Mucosa of descending colon (tissue), 3 donors: ENCODE data around the gene ATP8B3. TPM values are rescaled to one million over a fixed set of nuclear protein-coding genes. Genes with fewer than 3 reads are reported as not detected.
A peak's percentile ranks its signal among the peaks of the same experiment; 100 is the strongest.

Source experiments
- ATAC-seq: fragments of 200-7000 bp; cut with Tn5 transposase; one replicate; pipeline ENCODE4 v1.9.1; 2020; ENCODE audit warnings: mild to moderate bottlenecking, moderate library complexity
- DNase-seq, 3 donors: peaks; one replicate each; pipeline ENCODE4 v3.0.0-alpha.2; 2020
- H3K36me3 ChIP-seq: fragments of 200-600 bp; one replicate; pipeline ENCODE4 v1.8.0; 2021; ENCODE audit warnings: low read depth, mild to moderate bottlenecking
- H3K4me1 ChIP-seq: fragments of 200-600 bp; one replicate; pipeline ENCODE4 v1.8.0; 2021; ENCODE audit warnings: low read depth, mild to moderate bottlenecking
- H3K4me3 ChIP-seq: fragments of 200-600 bp; one replicate; pipeline ENCODE4 v1.8.0; 2021; ENCODE audit warnings: mild to moderate bottlenecking
- H3K9me3 ChIP-seq: fragments of 200-600 bp; one replicate; pipeline ENCODE4 v1.8.0; 2021; ENCODE audit warnings: mild to moderate bottlenecking
- intact Hi-C, 2 donors: fragments of 100-400 bp; cut with DNase I in 1 of 2; cut with micrococcal nuclease in 1 of 2; formaldehyde crosslinking; loops; one replicate each; pipeline versions ENCODE4 v1.11.0 to v1.11.1; 2022; cut with DNase I, micrococcal nuclease
- total RNA-seq, 3 donors: library from RNA; stranded (reverse); fragmentation: NEBNext Ultra II Directional in 2 of 3; extraction: Animal tissue kit (Norgen Biotek cat#: 25700) in 2 of 3; gene quantifications; one replicate each; pipeline versions ENCODE4 v1.2.1 to v1.2.4, GENCODE V29; 2021 to 2023
- TF ChIP-seq, protein P1 (sequence below): fragments of 200-600 bp; IDR thresholded peaks from one replicate; pipeline ENCODE4 v1.8.0; 2022; ENCODE audit warnings: antibody characterized with exemption, mild to moderate bottlenecking
- donor health status: DM: no; HTN: no; CAD: no; lungs with moderate emphysema.
- donor health status: DM: no; HTN: no; CAD: no.
- donor health status: DM: no; HTN: yes; CAD: no.

ATP8B3 gene
- total RNA-seq, 3 donors from 2014 or later = 0.55 to 1.2 (median 0.80) TPM

DNA sequence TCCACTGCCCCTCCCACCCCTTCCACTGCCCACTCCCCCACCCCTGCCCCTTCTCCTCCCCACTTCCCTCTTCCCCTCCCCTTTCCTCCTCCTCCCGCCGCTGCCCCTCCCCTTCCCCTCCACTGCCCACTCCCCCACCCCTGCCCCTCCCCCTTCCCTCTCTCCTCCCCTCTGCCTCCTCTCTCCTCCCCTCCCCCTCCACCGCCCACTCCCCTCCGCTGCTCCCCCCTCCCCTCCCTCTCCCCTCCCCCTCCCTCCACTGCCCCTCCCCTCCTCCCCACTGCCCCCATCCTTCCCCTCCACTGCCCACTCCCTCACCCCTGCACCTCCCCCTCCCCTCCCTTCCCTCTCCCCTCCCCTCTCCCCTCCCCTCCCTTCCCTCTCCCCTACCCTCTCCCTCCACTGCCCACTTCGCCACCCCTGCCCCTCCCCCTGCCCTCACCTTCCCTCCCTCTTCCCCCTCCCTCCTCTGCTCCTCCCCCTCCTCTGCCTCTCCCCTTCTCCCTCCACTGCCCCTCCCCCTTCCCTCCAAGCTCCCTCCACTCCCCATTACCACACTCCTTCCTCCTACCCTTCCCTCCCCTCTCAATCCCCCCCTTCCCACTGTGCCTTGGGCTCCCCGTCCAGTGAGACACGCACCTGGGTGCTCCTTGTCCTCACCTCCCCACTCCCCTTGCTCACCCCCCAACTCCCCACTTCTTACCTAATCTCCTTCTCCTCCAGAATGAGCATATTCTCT, 21.9 kb downstream of the ATP8B3 start:
- TF ChIP-seq, protein P1, sequence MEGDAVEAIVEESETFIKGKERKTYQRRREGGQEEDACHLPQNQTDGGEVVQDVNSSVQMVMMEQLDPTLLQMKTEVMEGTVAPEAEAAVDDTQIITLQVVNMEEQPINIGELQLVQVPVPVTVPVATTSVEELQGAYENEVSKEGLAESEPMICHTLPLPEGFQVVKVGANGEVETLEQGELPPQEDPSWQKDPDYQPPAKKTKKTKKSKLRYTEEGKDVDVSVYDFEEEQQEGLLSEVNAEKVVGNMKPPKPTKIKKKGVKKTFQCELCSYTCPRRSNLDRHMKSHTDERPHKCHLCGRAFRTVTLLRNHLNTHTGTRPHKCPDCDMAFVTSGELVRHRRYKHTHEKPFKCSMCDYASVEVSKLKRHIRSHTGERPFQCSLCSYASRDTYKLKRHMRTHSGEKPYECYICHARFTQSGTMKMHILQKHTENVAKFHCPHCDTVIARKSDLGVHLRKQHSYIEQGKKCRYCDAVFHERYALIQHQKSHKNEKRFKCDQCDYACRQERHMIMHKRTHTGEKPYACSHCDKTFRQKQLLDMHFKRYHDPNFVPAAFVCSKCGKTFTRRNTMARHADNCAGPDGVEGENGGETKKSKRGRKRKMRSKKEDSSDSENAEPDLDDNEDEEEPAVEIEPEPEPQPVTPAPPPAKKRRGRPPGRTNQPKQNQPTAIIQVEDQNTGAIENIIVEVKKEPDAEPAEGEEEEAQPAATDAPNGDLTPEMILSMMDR = no peak
- no peaks in the 10 kb centered on the region for H3K36me3 ChIP-seq
- H3K4me3 ChIP-seq = no peak overlapping the region
- intact Hi-C loops = no loop called here
- H3K4me1 ChIP-seq = no peaks in the 10 kb centered on the region
- DNase-seq (no peak), ATAC-seq (no peak)
- no peaks in the 10 kb centered on the region for H3K9me3 ChIP-seq

DNA sequence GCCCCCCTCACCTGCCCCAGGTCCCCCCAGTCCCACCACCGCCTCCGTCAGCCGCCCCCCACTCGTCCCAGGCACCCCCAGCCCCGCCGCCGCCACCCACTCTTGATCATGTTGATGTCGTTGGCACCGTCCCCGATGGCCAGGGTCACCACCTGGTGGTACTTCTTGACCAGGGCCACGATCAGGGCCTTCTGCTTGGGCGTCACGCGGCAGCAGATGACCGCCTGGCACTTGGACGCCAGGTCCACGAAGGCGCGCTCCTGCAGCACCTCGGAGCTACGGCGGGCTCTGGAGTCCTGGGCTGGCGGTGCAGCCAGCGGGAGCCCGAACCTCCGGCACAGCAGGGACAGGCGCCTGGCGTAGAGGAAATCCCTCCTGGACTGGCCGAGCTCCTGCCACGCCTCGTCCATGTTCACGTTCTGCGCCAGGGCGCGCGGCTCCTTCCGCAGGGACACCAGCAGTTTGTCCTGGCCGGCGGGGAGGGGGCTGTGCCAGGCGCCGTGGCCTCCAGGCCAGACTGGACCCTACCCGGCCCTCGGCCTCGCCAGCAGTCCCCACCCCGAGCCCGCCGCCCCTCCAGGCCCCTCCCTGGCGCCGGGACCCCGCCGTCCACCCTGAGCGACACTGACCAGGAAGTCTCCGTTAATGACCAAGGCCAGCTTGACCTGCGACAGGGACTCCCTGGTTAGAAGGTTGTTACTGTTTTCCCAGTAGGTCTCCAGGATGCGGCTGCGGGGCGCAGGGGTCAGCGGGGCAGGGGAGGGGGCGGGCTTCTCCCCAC, 22.6 kb downstream of the ATP8B3 start:
- Histone ChIP-seq H3K9me3 (no peaks in the 10 kb centered on the region), H3K4me1 (no peaks in the 10 kb centered on the region), H3K4me3 (no peak overlapping the region), H3K36me3 (no peaks in the 10 kb centered on the region)
- intact Hi-C loops = no loop called here
- peak; percentile 42 for ATAC-seq
- no peak for DNase-seq
- TF ChIP-seq, protein P1 = no peak

DNA sequence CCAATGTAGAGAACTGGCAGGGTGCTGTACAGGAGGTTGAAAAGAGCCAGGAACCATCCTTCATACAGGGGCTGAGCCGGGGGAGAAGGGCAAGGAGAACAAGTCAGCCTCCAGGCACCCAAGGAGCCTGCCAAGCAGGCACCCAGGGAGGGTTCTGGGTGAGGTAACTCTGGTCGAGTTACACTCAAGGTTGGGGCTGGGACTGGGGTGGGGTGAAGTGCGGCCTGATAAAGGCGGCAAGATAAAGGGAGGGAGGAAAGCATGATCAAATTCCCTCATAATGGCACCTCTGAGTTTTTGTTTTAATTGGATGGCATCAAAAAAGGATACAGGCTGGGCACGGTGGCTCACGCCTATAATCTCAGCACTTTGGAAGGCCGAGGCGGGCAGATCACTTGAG, 25.0 kb downstream of the ATP8B3 start:
- Histone ChIP-seq H3K36me3 (no peaks in the 10 kb centered on the region), H3K4me3 (no peak overlapping the region), H3K9me3 (no peaks in the 10 kb centered on the region), H3K4me1 (no peaks in the 10 kb centered on the region)
- no peak for DNase-seq
- intact Hi-C loops = no loop called here
- TF ChIP-seq, protein P1 = no peak
- ATAC-seq = no peak

DNA sequence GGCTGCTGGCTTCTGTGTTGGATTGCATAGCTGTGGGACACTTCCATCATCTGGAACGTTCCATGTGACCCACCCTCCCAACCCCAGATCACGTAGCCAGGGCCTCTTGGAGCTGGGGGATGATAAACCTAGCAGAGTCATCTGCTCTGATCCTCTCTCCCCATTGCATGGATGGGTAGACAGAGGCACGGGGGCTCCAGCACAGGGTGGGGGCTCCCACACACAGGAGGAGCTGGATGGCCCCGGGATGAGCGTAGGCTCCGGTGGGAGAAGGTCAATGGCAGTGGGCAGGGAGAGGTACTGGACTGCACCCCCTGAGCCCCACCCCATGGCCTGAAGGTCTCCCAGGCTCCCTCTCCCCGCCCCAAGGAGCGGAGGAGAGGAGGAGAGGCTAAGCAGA, 25.4 kb downstream of the ATP8B3 start:
- no peaks in the 10 kb centered on the region for H3K9me3 ChIP-seq
- intact Hi-C loops = no loop called here
- no peak for ATAC-seq

DNA sequence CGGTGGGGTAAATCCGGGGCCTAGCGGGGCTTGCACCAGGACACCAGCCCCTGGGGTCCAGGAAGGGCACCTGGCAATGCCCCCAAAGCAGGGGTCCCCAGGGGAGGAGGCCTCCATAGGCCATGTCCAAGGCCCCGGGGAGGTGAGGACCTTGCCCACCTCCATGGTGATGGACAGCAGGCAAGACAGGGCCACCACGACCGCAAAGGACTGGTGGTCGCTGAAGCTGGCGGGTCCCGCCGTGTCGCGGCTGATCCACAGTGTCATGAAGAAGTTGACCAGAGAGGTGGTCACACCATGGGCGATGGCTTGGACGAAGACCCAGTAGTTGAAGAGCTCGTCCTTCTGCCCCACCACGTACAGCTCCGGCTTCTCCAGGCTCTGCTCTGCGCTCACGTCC, 26.8 kb downstream of the ATP8B3 start:
- Histone ChIP-seq H3K4me1 (no peaks in the 10 kb centered on the region), H3K36me3 (no peaks in the 10 kb centered on the region), H3K4me3 (no peak overlapping the region), H3K9me3 (no peaks in the 10 kb centered on the region)
- intact Hi-C loops = no loop called here
- TF ChIP-seq, protein P1 = no peak
- ATAC-seq (no peak), DNase-seq (no peak)

More for the DNA sequence above, 25.4 kb downstream of the ATP8B3 start:
- no peak for DNase-seq
- TF ChIP-seq, protein P1 = no peak
- Histone ChIP-seq H3K4me1 (no peaks in the 10 kb centered on the region), H3K36me3 (no peaks in the 10 kb centered on the region), H3K4me3 (no peak overlapping the region)
